ENCODE data around the gene RPL34.

GRCh38 chr4:108649863-108650211 lies 29.5 kb downstream of the RPL34 start:
- no peak for TF ChIP-seq POLR2A (IDR thresholded peaks at IDR 0.05)
- no peak for TF ChIP-seq CTCF (IDR thresholded peaks at IDR 0.05)

All from body of pancreas (tissue), 4 donors.